Measurements from ENCODE around the gene KDM6B. TPM values are rescaled to one million over a fixed set of nuclear protein-coding genes. Genes with fewer than 3 reads are reported as not detected.

KDM6B gene
- total and polyA plus RNA-seq, 9 of the 15 experiments (the other 6 are each of a cell fraction or from before 2014, with no cell fraction given), result 0.01 to 22.9 (median 2.2) TPM

DNA sequence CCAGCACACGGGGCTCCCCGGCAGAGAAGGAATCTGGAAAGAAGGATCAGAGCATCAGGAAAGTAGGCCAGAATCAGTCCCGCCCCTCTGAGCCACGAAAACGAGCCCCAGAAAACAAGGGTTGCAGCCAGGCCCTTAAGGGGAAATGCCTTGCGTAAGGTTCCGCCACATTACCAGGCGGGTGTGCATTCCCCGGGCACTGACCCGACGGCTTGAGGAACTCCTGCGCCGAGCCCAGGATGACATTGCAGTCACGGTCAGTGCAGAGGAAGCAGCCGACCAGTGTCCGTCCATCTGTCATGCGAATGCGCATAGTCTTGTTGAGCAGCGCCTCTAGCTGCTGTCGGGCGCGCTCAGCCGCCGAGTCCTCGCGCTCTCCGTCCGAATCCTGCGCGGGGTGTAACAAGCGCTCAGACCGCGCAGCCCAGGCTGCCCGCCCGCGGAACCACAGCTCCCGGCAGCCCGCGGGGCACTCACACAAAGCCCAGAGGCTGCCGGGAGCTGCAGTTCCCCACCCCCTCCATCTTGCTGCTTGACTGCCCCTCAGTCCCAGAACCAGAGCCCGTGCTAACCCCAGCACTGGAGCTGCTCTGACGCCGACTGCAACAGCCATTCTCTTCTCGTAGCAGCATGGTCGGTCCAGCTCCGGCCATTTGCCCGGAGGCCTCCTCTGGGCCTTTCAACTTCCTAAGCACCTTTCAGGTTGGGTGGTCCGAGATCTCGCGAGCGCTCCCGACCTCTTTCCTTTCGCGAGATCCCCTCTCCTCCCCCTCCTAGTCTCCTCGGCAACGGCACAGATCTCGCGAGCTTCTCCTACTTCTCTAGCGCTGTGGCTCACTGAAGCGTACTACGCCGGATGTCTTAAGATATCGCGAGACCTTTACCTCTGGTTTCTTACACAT lies 23.0 kb downstream of the KDM6B start, which contains the start of gene NAA38 (continued):
- TF ChIP-seq NR2C1 (IDR thresholded peaks at IDR 0.05), result no peak
- TF ChIP-seq NR2C1 (tag; IDR thresholded peaks at IDR 0.05), result peak; percentile 47; the same call in 1 of the 2 replicates
- peak; percentile 58; the same call in 1 of the 2 replicates for TF ChIP-seq ZFX (CRISPR knock-in tag; IDR thresholded peaks at IDR 0.05)
- no peak for TF ChIP-seq PHB2 (IDR thresholded peaks at IDR 0.05; ENCODE audit: low read depth)
- TF ChIP-seq SMC3 (conservative IDR thresholded peaks at IDR 0.05; ENCODE audit: insufficient read depth, low read depth, low read length), result 0 out of 2 replicates have a peak, but pooled peaks have one; percentile 4
- TF ChIP-seq MECOM (CRISPR knock-in tag; IDR thresholded peaks at IDR 0.05), result no peak
- TF ChIP-seq ZNF184 (CRISPR knock-in tag; IDR thresholded peaks at IDR 0.05), result no peak
- TF ChIP-seq GABPA (tag; conservative IDR thresholded peaks at IDR 0.05; ENCODE audit: low read depth), result peak; percentile 64
- TF ChIP-seq, protein P1, sequence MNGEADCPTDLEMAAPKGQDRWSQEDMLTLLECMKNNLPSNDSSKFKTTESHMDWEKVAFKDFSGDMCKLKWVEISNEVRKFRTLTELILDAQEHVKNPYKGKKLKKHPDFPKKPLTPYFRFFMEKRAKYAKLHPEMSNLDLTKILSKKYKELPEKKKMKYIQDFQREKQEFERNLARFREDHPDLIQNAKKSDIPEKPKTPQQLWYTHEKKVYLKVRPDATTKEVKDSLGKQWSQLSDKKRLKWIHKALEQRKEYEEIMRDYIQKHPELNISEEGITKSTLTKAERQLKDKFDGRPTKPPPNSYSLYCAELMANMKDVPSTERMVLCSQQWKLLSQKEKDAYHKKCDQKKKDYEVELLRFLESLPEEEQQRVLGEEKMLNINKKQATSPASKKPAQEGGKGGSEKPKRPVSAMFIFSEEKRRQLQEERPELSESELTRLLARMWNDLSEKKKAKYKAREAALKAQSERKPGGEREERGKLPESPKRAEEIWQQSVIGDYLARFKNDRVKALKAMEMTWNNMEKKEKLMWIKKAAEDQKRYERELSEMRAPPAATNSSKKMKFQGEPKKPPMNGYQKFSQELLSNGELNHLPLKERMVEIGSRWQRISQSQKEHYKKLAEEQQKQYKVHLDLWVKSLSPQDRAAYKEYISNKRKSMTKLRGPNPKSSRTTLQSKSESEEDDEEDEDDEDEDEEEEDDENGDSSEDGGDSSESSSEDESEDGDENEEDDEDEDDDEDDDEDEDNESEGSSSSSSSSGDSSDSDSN (IDR thresholded peaks at IDR 0.05; ENCODE audit: borderline replicate concordance in 1 of 2, low read depth in 2 of 2, low read length in 2 of 2), result 0 out of 4 replicates have a peak, but pooled peaks of 1 of the 2 experiments have one; percentile 32
- TF ChIP-seq KDM2B (CRISPR knock-in tag; IDR thresholded peaks at IDR 0.05), result 0 out of 2 replicates have a peak, but pooled peaks have one; percentile 65
- peak; percentile 67; the same call in 1 of the 2 replicates for TF ChIP-seq RB1 (IDR thresholded peaks at IDR 0.05; ENCODE audit: low read depth)
- TF ChIP-seq BCL6 (CRISPR knock-in tag; IDR thresholded peaks at IDR 0.05), result no peak
- TF ChIP-seq PHF20 (IDR thresholded peaks at IDR 0.05; ENCODE audit: partially characterized antibody), result peak; percentile 24
- no peak for TF ChIP-seq FUS (optimal IDR thresholded peaks at IDR 0.05; ENCODE audit: low read depth, low read length)
- TF ChIP-seq, protein P2, sequence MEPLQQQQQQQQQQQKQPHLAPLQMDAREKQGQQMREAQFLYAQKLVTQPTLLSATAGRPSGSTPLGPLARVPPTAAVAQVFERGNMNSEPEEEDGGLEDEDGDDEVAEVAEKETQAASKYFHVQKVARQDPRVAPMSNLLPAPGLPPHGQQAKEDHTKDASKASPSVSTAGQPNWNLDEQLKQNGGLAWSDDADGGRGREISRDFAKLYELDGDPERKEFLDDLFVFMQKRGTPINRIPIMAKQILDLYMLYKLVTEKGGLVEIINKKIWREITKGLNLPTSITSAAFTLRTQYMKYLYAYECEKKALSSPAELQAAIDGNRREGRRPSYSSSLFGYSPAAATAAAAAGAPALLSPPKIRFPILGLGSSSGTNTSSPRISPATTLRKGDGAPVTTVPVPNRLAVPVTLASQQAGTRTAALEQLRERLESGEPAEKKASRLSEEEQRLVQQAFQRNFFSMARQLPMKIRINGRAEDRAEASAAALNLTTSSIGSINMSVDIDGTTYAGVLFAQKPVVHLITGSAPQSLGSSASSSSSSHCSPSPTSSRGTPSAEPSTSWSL (CRISPR knock-in tag; IDR thresholded peaks at IDR 0.05; ENCODE audit: borderline replicate concordance), result no peak
- TF ChIP-seq SMARCE1 (IDR thresholded peaks at IDR 0.05), result 0 out of 2 replicates have a peak, but pooled peaks have one; percentile 34
- TF ChIP-seq EP300 (IDR thresholded peaks at IDR 0.05; ENCODE audit: low read length), result no peak
- no peak for TF ChIP-seq ESRRB (CRISPR knock-in tag; IDR thresholded peaks at IDR 0.05; ENCODE audit: borderline replicate concordance)

All from K562 (cell line).